SK-N-SH treated with all-trans-retinoic acid at 6 μM for 48 hours (cell line): ENCODE measurements around the gene GPBP1L1.
"Not testable (repeated sequence)": the region's sequence is repeated elsewhere in the genome, so short reads cannot be mapped to it uniquely, and the experiment has no call there.

Experiments used
- ATAC-seq: fragments of 200-7000 bp; cut with Tn5 transposase; 3 replicates; pipeline ENCODE4 v1.9.1; 2020; ENCODE audit warnings: mild to moderate bottlenecking, moderate library complexity
- ARNTL ChIP-seq: fragments of 450-650 bp; formaldehyde crosslinking; IDR thresholded peaks from 2 replicates; pipeline ENCODE4 v1.5.0; 2020; ENCODE audit warnings: low read depth, mild to moderate bottlenecking, moderate library complexity, borderline replicate concordance
- CREB5 ChIP-seq: fragments of 250-450 bp; sonication (Bioruptor Pico); IDR thresholded peaks from 2 replicates; pipeline ENCODE4 v1.5.1; 2020; ENCODE audit warnings: low read depth, mild to moderate bottlenecking, moderate library complexity
- CSDC2 ChIP-seq: fragments of 250-450 bp; sonication (Bioruptor Pico); IDR thresholded peaks from 2 replicates; pipeline ENCODE4 v1.5.0; 2020; ENCODE audit warnings: mild to moderate bottlenecking, moderate library complexity
- CSRNP3 ChIP-seq: fragments of 250-450 bp; sonication (Bioruptor Pico); IDR thresholded peaks from 2 replicates; pipeline ENCODE4 v1.5.1; 2021; ENCODE audit warnings: mild to moderate bottlenecking, moderate library complexity
- ESRRG ChIP-seq: fragments of 250-450 bp; sonication (Bioruptor Pico); IDR thresholded peaks from 2 replicates; pipeline ENCODE4 v1.6.1; 2021; ENCODE audit warnings: mild to moderate bottlenecking
- GLIS3 ChIP-seq: fragments of 250-450 bp; sonication (Bioruptor Pico); IDR thresholded peaks from 2 replicates; pipeline ENCODE4 v1.5.0; 2020; ENCODE audit warnings: mild to moderate bottlenecking, moderate library complexity
- ISL1 ChIP-seq: fragments of 250-450 bp; sonication (Bioruptor Pico); IDR thresholded peaks from 2 replicates; pipeline ENCODE4 v2.1.2; 2022; ENCODE audit warnings: mild to moderate bottlenecking, moderate library complexity
- POU6F1 ChIP-seq: fragments of 250-450 bp; sonication (Bioruptor Pico); IDR thresholded peaks from 2 replicates; pipeline ENCODE4 v1.8.0; 2021; ENCODE audit warnings: low read depth, mild to moderate bottlenecking, moderate library complexity, borderline replicate concordance
- PPARA ChIP-seq: fragments of 250-450 bp; sonication (Bioruptor Pico); IDR thresholded peaks from 2 replicates; pipeline ENCODE4 v1.5.0; 2020; ENCODE audit warnings: mild to moderate bottlenecking, borderline replicate concordance
- RARB ChIP-seq: fragments of 250-450 bp; sonication (Bioruptor Pico); IDR thresholded peaks from 2 replicates; pipeline ENCODE4 v1.8.0; 2021; ENCODE audit warnings: mild to moderate bottlenecking, moderate library complexity
- SNAI2 ChIP-seq: fragments of 250-450 bp; sonication (Bioruptor Pico); IDR thresholded peaks from 2 replicates; pipeline ENCODE4 v1.5.0; 2020; ENCODE audit warnings: mild to moderate bottlenecking, moderate library complexity
- TCF4 ChIP-seq: fragments of 250-450 bp; sonication (Bioruptor Pico); IDR thresholded peaks from 2 replicates; pipeline ENCODE4 v1.8.0; 2021; ENCODE audit warnings: mild to moderate bottlenecking, moderate library complexity, borderline replicate concordance
- TOX ChIP-seq: fragments of 250-450 bp; sonication (Bioruptor Pico); IDR thresholded peaks from 2 replicates; pipeline ENCODE4 v1.8.0; 2021; ENCODE audit warnings: mild to moderate bottlenecking, moderate library complexity, borderline replicate concordance
- TSHZ2 ChIP-seq: fragments of 250-450 bp; sonication (Bioruptor Pico); IDR thresholded peaks from 2 replicates; pipeline ENCODE4 v1.5.0; 2020; ENCODE audit warnings: mild to moderate bottlenecking, moderate library complexity
- ZC3H10 ChIP-seq: fragments of 250-450 bp; sonication (Bioruptor Pico); IDR thresholded peaks from 2 replicates; pipeline ENCODE4 v1.5.1; 2021; ENCODE audit warnings: mild to moderate bottlenecking, moderate library complexity
- ZFP3 ChIP-seq: fragments of 250-450 bp; sonication (Bioruptor Pico); IDR thresholded peaks from 2 replicates; pipeline ENCODE4 v1.5.0; 2020; ENCODE audit warnings: mild to moderate bottlenecking, moderate library complexity
- ZFP30 ChIP-seq: fragments of 450-650 bp; formaldehyde crosslinking; IDR thresholded peaks from 2 replicates; pipeline ENCODE4 v1.5.0; 2022; ENCODE audit warnings: mild to moderate bottlenecking, moderate library complexity
- ZNF565 ChIP-seq: fragments of 450-650 bp; formaldehyde crosslinking; conservative IDR thresholded peaks from 2 replicates; pipeline ENCODE4 v1.5.0; 2020; ENCODE audit warnings: low read depth, mild to moderate bottlenecking, moderate library complexity
- ZNF8 ChIP-seq: fragments of 450-650 bp; formaldehyde crosslinking; IDR thresholded peaks from 2 replicates; pipeline ENCODE4 v1.5.0; 2020; ENCODE audit warnings: mild to moderate bottlenecking, moderate library complexity

The GPBP1L1 gene

GRCh38 chr1:45694823-45695222 lies 8.5 kb upstream of the GPBP1L1 start:
- no peak for ATAC-seq
- TF ChIP-seq ESRRG (CRISPR knock-in tag), result no peak

GRCh38 chr1:45693811-45694210 lies 7.5 kb upstream of the GPBP1L1 start:
- not testable (repeated sequence) for ATAC-seq

- no peak for TF ChIP-seq PPARA (CRISPR knock-in tag)
- no peak for TF ChIP-seq ARNTL (CRISPR knock-in tag)
- no peak; the same call in 1 of the 2 replicates for TF ChIP-seq TCF4 (CRISPR knock-in tag)
- TF ChIP-seq ESRRG (CRISPR knock-in tag), result no peak
- TF ChIP-seq ISL1 (CRISPR knock-in tag), result no peak
- TF ChIP-seq ZC3H10 (CRISPR knock-in tag), result no peak
- TF ChIP-seq ZFP3 (CRISPR knock-in tag), result 0 out of 2 replicates have a peak, but pooled peaks have one; percentile 52
- 0 out of 2 replicates have a peak, but pooled peaks have one; percentile 21 for TF ChIP-seq POU6F1 (CRISPR knock-in tag)
- no peak for TF ChIP-seq ZFP30
- TF ChIP-seq, all 23 proteins: peak for 2
- ATAC-seq, result peak; percentile 66
Observed at GRCh38 chr1:45687754-45688740, 1.7 kb upstream of the GPBP1L1 start, which contains the start of gene TMEM69. TMEM69 (plus strand) TSS chr1:45688181; CDS start chr1:45691069, 2,888 bp downstream.

GRCh38 chr1:45687014-45687753 lies 851 bp upstream of the GPBP1L1 start:
- peak; percentile 94 for ATAC-seq
- TF ChIP-seq ZC3H10 (CRISPR knock-in tag) (peak; percentile 8; the same call in 1 of the 2 replicates), TSHZ2 (peak; percentile 18; the same call in 1 of the 2 replicates), GLIS3 (CRISPR knock-in tag) (no peak), ZFP30 (no peak), CREB5 (CRISPR knock-in tag) (no peak), ZNF565 (no peak), ISL1 (CRISPR knock-in tag) (no peak), RARB (CRISPR knock-in tag) (no peak), SNAI2 (no peak)

- TF ChIP-seq ZNF8, result no peak
- peak; percentile 81 for TF ChIP-seq ZFP3 (CRISPR knock-in tag)
- TF ChIP-seq, all 23 proteins: peak for 1
- no peak for ATAC-seq
Observed at GRCh38 chr1:45686015-45686287, 382 bp downstream of the GPBP1L1 start.

- ATAC-seq, result no peak
- TF ChIP-seq SNAI2 (no peak), CSRNP3 (CRISPR knock-in tag) (no peak), GLIS3 (CRISPR knock-in tag) (no peak), RARB (CRISPR knock-in tag) (no peak), TOX (CRISPR knock-in tag) (no peak), CSDC2 (CRISPR knock-in tag) (no peak), TCF4 (CRISPR knock-in tag) (no peak), TSHZ2 (no peak)
Observed at GRCh38 chr1:45685308-45686014, 872 bp downstream of the GPBP1L1 start.
